HG03571 (cell line): ENCODE data around the gene PDE10A.

Experiments
- ATAC-seq: cut with Tn5 transposase; IDR thresholded peaks from one replicate; pipeline ENCODE4 v1.9.1; 2021; ENCODE audit not compliant: unreplicated experiment

The PDE10A gene

GRCh38 chr6:165656581-165657324 lies 6.3 kb downstream of the PDE10A start:
- no peak for ATAC-seq

GRCh38 chr6:165655191-165655590 lies 7.8 kb downstream of the PDE10A start:
- no peak for ATAC-seq

- ATAC-seq, result no peak
Observed at GRCh38 chr6:165654144-165654543, 8.9 kb downstream of the PDE10A start.

GRCh38 chr6:165653607-165654006 lies 9.4 kb downstream of the PDE10A start:
- ATAC-seq, result no peak

GRCh38 chr6:165653196-165653595 lies 9.8 kb downstream of the PDE10A start:
- no peak for ATAC-seq

GRCh38 chr6:165652766-165653165 lies 10.3 kb downstream of the PDE10A start:
- ATAC-seq, result no peak

GRCh38 chr6:165649166-165650137 lies 13.6 kb downstream of the PDE10A start:
- ATAC-seq, result no peak

- no peak for ATAC-seq
Observed at GRCh38 chr6:165647041-165647440, 16.0 kb downstream of the PDE10A start.

- no peak for ATAC-seq
Observed at GRCh38 chr6:165645919-165646318, 17.1 kb downstream of the PDE10A start.

GRCh38 chr6:165644586-165645266 lies 18.3 kb downstream of the PDE10A start:
- no peak for ATAC-seq

GRCh38 chr6:165643015-165643414 lies 20.0 kb downstream of the PDE10A start:
- no peak for ATAC-seq

- ATAC-seq, result no peak
Observed at GRCh38 chr6:165641672-165642156, 21.3 kb downstream of the PDE10A start.

GRCh38 chr6:165640806-165641205 lies 22.2 kb downstream of the PDE10A start:
- no peak for ATAC-seq

- no peak for ATAC-seq
Observed at GRCh38 chr6:165638530-165638929, 24.5 kb downstream of the PDE10A start.

- ATAC-seq, result no peak
Observed at GRCh38 chr6:165637586-165637985, 25.5 kb downstream of the PDE10A start.

GRCh38 chr6:165636402-165637048 lies 26.5 kb downstream of the PDE10A start:
- ATAC-seq, result no peak

GRCh38 chr6:165635965-165636364 lies 27.1 kb downstream of the PDE10A start:
- ATAC-seq, result no peak

GRCh38 chr6:165634101-165634880 lies 28.8 kb downstream of the PDE10A start:
- ATAC-seq, result no peak

- ATAC-seq, result no peak
Observed at GRCh38 chr6:165632194-165632593, 30.8 kb downstream of the PDE10A start.

GRCh38 chr6:165630544-165630953 lies 32.5 kb downstream of the PDE10A start:
- no peak for ATAC-seq
